Stimulated activated CD4-positive, alpha-beta T cell treated with anti-CD3 and anti-CD28 coated beads, Interleukin-4, amount 100 ng/mL, for 48 hours (primary cell): ENCODE measurements around the gene ITPR2.
"Not testable (repeated sequence)": the region's sequence is repeated elsewhere in the genome, so short reads cannot be mapped to it uniquely, and the experiment has no call there.

Experiments
- DNase-seq, 2 donors: peaks; one replicate each; pipeline ENCODE4 v3.0.0-alpha.2; 2020; ENCODE audit warnings: low read depth in 2 of 2

Gene ITPR2

GRCh38 chr12:26524862-26525465 is 308.0 kb downstream of the ITPR2 start:
- DNase-seq = peak; percentile 8 to 11

DNA sequence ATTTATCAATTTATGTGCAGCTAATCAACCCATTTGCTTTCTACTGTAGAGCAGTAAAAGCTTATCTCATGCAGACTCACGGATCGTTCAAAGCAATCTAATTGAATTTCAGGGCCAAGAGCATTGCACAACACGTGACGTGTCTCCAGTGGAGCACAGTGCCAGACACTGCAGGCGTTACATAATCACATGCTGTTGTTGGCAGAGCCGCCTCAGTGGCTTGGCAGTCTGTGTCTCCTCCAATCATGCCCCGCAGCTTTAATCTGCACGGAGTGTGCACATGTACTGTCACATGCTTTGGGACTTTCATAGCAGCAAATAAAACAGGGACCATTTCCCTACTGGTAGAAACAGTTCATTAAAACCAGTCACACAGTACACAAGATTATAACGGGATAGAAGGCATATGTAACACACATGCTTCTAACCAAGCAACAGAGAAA is 309.3 kb downstream of the ITPR2 start:
- no peak for DNase-seq

DNA sequence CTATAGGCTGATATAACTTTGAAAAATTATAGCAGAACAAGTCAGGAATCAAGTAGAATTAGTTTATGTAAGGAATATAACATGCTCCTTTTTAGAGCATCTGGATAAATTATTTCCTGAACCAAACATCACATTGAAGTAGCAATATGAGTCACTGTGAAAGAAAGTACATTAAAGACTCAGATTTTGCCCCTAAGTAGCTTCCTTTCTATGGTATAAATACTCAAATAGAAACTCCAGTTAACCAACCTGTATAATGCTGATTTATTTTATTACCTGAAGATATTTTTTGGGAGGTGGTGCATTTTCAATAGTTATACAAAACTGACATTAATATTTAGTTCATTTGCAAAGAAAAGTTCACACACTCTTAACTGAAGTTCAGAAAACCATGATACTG is 312.1 kb downstream of the ITPR2 start:
- no peak for DNase-seq

DNA sequence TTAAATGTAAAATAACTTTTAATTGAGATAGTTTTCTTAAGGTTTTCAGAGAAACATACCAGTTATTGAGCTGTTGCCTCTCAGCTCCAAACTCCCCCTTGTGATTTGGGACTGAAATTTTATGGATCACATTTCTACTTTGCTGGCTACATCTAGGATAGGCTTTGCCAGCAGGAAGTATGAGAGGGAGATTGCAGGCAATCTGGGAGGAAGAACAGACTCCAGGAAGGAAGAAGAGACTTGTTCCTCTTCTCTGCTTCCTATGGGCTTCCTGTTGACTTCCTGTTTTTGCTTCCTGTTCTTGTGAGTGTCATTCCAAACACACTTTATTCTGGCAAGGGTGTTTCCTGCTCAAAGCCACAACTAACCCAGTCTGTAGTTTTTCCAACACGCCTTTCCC is 312.9 kb downstream of the ITPR2 start:
- no peak for DNase-seq

- DNase-seq = no peak
These were observed 313.5 kb downstream of the ITPR2 start for GRCh38 chr12:26519462-26519861.

DNA sequence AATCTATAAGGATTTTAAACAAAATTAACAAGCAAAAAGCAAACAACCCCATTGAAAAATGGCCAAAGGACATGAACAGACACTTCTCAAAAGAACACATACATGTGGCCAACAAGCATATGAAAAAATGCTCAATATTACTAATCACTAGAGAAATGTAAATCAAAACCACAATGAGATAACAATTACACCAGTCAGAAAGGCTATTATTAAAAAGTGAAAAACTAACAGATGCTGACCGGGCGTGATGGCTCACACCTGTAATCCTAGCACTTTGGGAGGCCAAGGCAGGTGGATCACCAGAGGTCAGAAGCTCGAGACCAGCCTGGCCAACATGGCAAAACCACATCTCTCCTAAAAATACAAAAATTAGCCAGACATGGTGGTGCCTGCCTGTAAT is 315.7 kb downstream of the ITPR2 start:
- DNase-seq = not testable (repeated sequence)

GRCh38 chr12:26514364-26514763 is 318.6 kb downstream of the ITPR2 start:
- DNase-seq = no peak

- DNase-seq = no peak
These were observed 319.5 kb downstream of the ITPR2 start for GRCh38 chr12:26513363-26514043.

DNA sequence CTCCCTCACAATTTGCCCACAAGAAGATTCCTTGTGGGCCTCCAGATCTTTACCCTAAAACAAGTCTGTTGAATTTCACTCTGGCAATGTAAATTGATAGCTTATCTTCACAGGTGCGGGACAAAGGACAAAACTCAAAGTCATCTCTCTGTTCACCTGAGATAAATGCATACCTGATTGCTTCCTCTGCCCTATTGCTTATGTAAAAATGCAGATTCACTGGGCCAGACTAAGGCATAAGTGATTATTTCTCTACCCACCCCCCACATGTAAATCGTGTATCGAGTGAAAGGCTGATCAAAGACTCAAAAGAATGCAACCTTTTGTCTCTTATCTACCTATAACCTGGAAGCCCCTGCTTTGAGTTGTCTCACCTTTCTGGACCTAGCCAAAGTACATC is 320.8 kb downstream of the ITPR2 start:
- DNase-seq = no peak

DNA sequence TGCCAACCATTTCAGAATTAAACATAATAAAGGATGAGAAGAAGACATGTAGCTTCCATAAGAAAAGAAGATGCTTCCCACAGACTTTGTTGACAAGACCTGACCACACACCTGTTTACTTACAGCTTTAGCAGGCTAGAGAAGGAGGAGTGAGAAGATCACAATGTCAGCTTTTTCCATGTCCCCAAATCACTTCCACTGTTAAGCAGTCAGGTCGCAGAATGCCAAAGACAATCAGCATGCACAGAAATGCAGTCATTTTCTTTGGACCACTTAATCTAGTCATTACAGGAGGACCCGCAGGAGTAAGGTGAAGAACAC is 322.7 kb downstream of the ITPR2 start:
- DNase-seq = no peak

DNA sequence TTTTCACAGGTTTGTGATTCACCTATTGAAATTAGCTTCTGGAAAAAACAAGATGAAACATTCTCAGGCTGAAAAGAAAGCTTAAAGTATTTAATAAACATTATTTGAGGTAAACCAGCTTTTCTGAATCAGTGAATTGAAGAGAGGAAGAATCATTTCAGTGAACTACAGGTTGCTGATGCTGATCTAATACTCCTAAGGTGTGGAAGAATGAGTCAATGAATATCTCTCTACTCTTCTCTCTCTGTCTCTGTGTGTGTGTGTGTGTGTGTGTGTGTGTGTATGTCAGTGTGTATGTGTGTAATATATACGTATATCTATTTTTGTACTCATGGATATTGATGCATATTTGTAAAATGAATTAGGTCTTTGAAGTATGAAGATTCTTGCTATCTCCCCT is 325.4 kb downstream of the ITPR2 start:
- no peak for DNase-seq

DNA sequence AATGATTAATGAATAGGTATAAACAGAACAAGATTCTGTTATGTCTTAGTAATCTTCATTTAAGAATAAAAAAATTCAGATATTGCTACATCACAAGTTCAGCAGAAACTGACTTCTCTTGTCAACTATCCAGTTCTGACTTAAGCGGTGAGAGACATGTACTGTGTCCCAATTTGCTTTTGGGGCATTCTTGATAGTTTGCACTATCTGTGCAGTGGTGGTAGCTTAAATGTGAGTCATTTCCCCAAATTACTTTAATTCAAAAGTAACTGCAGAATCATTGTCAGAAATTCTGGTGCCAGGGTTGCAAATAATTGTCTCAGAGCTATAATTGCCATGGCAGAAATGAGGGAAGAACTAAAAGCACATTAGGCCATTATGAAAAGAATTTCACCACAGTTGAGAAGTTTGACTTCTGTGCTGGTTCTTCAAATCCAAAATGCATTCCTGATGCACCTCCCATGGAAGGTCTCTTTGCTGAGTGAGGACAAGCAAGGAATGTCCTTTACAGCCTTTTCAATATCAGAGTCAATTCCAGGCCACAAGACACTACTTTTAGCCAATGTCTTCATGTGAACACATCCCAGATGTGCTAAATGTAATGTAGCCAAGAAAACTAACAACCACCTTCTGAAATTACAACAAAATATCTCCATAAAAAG is 332.9 kb downstream of the ITPR2 start:
- DNase-seq = no peak

DNA sequence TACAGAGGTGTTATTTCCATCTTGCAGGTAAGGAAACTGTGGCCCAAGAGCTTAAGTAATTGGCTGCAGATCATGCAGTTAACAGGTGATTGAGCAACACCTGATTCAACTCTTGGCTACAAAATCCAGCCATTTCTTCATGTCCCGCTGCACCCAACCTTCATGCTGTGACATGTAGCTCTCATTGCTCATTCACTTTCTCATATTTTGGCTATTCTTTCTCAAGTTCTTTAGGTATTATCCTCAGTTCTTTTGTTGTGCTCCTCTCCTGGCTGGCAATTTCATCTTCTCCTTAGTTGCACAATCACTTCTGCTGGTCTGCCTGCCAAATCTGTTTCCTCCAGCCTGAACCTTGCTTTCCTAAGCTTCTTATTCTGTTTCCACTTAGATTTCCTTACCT is 336.8 kb downstream of the ITPR2 start:
- DNase-seq = no peak

DNA sequence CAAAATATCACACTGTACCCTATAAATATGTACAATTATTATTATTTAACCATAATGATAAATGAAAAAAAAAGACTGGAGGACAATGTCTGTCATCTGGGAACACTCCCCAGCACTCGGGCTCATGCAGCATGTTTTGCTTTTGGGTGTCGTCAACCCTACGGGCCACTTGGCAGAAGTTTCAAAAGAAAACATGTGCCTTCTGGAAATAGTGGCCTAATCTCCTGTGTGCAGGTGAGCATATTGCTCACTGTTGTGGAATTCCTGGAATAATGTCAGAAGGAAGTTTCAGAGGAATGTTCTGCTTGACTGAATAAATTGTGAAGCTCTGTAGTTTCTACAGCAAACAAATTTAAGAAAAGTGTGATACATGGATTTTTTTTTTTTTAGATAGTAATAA is 339.3 kb downstream of the ITPR2 start:
- DNase-seq = no peak

DNA sequence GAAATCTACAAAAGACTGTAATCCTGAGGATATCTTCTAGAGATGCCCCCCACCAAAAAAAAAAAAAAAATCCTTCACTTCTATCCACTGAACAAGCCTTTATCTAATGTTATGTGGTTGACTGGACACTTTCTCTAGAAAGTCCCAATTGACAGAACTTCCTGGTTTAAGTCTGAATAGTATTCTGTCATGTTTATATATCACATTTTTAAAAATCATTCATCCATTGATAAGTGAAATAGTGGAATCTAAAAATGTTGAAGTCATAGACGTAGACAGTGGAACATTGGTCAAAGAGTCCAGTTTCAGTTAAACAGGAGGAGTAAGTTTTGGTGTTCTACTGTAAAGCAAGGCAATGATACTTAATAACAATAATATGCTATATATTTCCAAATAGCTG is 340.6 kb downstream of the ITPR2 start:
- no peak for DNase-seq

DNA sequence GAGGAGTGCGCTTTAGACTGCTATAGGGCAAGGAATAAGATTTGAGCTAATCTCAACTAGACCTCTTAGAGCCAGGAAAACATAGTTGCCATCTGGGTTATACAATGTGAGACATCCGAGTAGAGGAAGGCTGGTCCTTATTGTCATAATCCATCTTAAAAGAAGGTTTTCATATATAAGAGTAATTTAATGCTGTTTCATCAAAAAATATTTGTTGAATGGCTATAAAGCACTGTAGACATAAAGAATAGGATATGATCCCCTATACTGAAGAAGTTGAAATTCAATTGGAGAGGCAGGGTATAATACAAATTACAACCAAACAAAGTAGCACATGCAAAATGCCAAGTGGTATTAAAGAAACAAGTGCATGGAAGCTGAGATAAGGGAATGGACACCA is 343.1 kb downstream of the ITPR2 start:
- no peak for DNase-seq

DNA sequence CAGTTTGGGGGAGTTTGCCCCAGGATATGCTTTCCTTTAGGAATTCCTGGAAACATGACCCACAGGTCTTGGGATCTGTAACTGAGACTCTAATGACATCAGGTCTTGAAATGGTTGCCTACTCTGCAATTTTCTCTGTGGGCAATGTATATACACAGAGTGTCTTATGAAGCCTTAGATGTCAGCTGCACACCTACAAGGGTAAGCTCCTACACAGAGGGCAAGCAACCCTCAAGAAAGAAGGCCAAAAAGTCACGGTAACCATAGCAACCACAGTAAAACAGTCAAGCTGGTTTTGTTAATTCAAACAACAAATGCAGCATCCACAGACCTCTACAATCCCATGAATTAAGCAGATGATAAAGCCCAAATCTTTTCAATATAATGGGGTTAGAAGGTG is 344.6 kb downstream of the ITPR2 start:
- DNase-seq = no peak

DNA sequence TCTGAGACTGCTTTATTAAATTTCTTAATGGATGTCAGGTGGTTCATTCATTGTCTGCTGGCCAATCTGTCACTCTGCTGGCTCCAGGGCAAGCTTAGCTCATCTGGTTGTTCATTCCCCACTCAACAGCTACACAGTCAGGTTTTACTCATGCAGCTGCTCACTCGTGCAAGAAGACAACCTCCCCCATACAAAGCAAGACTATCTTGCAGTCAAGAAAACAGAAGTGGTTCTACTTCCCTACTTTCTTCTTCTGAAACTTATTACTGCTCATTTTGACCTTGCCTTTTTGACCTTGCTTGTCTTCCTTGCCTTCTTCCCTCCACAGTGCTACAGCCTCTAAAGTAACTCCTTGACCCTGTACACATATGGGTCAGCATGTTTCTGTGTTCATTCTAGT is 359.7 kb downstream of the ITPR2 start:
- no peak for DNase-seq

GRCh38 chr12:26471560-26471959 is 361.4 kb downstream of the ITPR2 start:
- no peak for DNase-seq

DNA sequence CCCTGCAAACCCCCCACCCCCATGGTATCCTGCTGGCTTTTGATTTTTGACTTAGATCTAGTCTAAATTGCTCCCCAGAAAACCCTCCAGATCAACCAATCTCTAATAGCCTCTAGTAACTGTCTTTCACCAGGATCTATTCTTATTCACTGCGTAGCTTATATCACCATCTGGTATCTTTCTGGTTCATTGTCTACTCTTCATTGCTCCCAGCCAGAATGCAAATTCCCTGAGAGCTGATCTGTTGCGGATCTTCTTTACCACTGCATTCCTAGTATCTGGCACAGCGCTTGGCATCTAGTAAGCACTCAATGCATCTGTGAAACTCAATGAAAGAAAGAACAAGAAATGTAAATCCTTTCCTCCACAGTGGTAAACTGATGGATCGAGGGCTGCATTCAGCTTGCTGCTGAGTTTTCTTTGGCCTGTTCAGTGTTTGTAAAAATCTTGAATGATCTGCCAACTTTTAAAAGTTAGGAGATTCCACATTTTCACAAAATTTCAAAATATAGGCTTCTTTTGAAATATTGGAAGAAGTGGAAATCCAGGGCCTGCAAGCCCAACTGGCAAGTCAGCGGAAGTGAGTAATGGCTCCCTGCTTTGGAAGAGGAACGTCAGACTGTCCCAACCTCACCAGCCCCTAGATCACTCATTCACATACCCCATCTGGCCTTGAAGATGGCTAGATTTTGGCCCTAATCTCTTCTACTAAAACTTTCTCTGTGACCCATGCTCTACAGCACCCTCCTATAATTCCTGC is 363.4 kb downstream of the ITPR2 start:
- DNase-seq = no peak

DNA sequence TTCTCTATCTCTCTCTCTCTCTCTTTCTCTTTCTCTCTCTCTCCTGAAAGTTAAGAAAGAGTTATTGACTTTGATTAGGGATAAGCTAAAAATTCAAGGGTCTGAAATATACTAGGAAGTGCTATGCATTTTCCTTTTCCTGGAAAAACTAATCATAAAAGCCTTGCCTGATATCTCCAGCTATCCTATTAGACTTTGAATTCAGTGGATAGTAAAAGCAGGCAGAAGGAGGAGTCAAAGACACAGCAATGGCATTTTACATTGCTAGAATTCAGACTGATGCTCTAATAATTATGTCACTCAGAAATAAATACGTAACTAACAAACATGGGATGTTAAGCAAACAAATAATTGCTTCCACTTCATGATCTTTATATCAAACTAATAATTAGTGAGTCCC is 365.6 kb downstream of the ITPR2 start:
- no peak for DNase-seq

GRCh38 chr12:26466726-26467125 is 366.3 kb downstream of the ITPR2 start:
- DNase-seq = no peak
